ENCODE data around the gene TXNDC11. TPM values are rescaled to one million over a fixed set of nuclear protein-coding genes. Genes with fewer than 3 reads are reported as not detected.

Gene TXNDC11
- total and polyA plus RNA-seq, 9 of the 15 experiments (the other 6 are each of a cell fraction or from before 2014, with no cell fraction given) = 0.66 to 32.6 (median 26.2) TPM

DNA sequence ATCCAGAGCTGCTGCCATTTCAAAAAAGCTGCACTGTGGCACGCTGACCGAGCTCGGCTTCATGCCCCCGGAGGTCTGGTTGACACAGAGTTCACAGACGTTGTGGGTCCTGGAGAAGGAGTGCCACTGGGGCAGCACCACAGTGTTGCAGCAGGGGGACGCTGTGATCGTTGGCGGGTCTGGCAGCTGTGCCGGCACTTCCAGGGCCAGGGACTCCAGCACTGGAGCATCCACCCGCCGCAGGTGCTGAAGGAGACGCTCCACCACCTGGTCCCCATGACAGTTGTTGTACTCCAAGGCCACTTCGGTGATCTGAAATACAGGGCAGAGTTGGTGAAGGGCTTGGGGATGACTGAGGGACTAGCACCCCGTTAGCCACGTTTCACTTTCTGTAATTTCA, 50.9 kb downstream of the TXNDC11 start:
- H3K9ac ChIP-seq (ENCODE audit: insufficient read depth in 1 of 2, low read depth in 2 of 2, low read length in 2 of 2) = no peak overlapping the region
- BruUV-seq (replicated peaks) = no TSS peak
- no peak overlapping the region for H3K27ac ChIP-seq (ENCODE audit: extremely low read depth, low read depth, low read length)
- ChIA-PET CTCF (ENCODE audit: low intra/inter-chr PET ratio) (no interaction called here), POLR2A (interaction anchor here (1.1 to 2.0 kb wide), 6 partner anchors 8 to 157 kb away, joined by 4 to 7 read pairs (median 4); no protein-coding TSS in a partner anchor)
- intact Hi-C loops (cut with micrococcal nuclease) (no loop called here), in situ Hi-C loops (cut with MboI) (no loop called here)
- H3K27me3 ChIP-seq (ENCODE audit: control insufficient read depth in 2 of 2, insufficient read depth in 2 of 2, low read length in 2 of 2) = no peaks in the 10 kb centered on the region
- WGBS (ENCODE audit: insufficient coverage, low coverage, missing lambda C conversion rate) = 97% methylated on average over 15 of the region's 15 CpGs
- H3K4me3 ChIP-seq = no peak overlapping the region
- H3K4me1 ChIP-seq (replicated peaks in 1 of 2; ENCODE audit: control insufficient read depth in 2 of 2, insufficient read depth in 2 of 2, low read length in 2 of 2) = no peaks in the 10 kb centered on the region
- FAIRE-seq = no peak
- no peak for DNase-seq (ENCODE audit: extremely low read depth in 1 of 4, low spot score in 3 of 4)
- H4K20me1 ChIP-seq (replicated peaks; ENCODE audit: control insufficient read depth, insufficient read depth, low read length) = no peaks in the 10 kb centered on the region
- H3K9me1 ChIP-seq (ENCODE audit: control insufficient read depth, insufficient read depth, low read length) = no peaks in the 10 kb centered on the region
- H3K36me3 ChIP-seq (ENCODE audit: control insufficient read depth, insufficient read depth, low read length) = peaks cover 83% of the 10 kb centered on the region
- H2AFZ ChIP-seq (ENCODE audit: low read depth, low read length) = no peak overlapping the region
- H3K4me2 ChIP-seq (ENCODE audit: insufficient read depth, low read length) = no peak overlapping the region
- no peaks in the 10 kb centered on the region; the same call in 2 of the 3 replicates for H3K79me2 ChIP-seq (ENCODE audit: control insufficient read depth, insufficient read depth, low read length)
- H3K9me3 ChIP-seq (replicated peaks; ENCODE audit: control insufficient read depth, insufficient read depth, low read depth, low read length) = no peaks in the 10 kb centered on the region
- no peak for ATAC-seq
- TF ChIP-seq MCM2 (IDR thresholded peaks at IDR 0.05; ENCODE audit: low read depth) (no peak), LCOR (CRISPR knock-in tag; IDR thresholded peaks at IDR 0.05) (no peak), DDX20 (tag; IDR thresholded peaks at IDR 0.05; ENCODE audit: low read depth) (no peak), XRCC5 (IDR thresholded peaks at IDR 0.05; ENCODE audit: low read depth, low read length) (no peak), SRSF9 (IDR thresholded peaks at IDR 0.05; ENCODE audit: borderline replicate concordance, low read depth, low read length) (no peak), SRSF7 (optimal IDR thresholded peaks at IDR 0.05; ENCODE audit: low read depth, low read length) (no peak), SRSF1 (IDR thresholded peaks at IDR 0.05; ENCODE audit: low read depth, low read length) (no peak), ZNF431 (CRISPR knock-in tag; IDR thresholded peaks at IDR 0.05) (no peak), ZNF76 (CRISPR knock-in tag; IDR thresholded peaks at IDR 0.05; ENCODE audit: borderline replicate concordance) (no peak), ATF6 (CRISPR knock-in tag; IDR thresholded peaks at IDR 0.05) (no peak), RERE (CRISPR knock-in tag; IDR thresholded peaks at IDR 0.05; ENCODE audit: borderline replicate concordance) (no peak)
- TF ChIP-seq, protein P1, sequence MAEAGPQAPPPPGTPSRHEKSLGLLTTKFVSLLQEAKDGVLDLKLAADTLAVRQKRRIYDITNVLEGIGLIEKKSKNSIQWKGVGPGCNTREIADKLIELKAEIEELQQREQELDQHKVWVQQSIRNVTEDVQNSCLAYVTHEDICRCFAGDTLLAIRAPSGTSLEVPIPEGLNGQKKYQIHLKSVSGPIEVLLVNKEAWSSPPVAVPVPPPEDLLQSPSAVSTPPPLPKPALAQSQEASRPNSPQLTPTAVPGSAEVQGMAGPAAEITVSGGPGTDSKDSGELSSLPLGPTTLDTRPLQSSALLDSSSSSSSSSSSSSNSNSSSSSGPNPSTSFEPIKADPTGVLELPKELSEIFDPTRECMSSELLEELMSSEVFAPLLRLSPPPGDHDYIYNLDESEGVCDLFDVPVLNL (CRISPR knock-in tag; IDR thresholded peaks at IDR 0.05; ENCODE audit: low read depth) = no peak
